IPS DF 4.7 (cell line): ENCODE data around the gene PLD1.
"Not testable (repeated sequence)": the region's sequence is repeated elsewhere in the genome, so short reads cannot be mapped to it uniquely, and the experiment has no call there.

Experiments used
- DNase-seq: peaks from one replicate; pipeline ENCODE4 v3.0.0-alpha.2; 2013; ENCODE audit warnings: low spot score; ENCODE audit errors: extremely low read depth

PLD1 gene

DNA sequence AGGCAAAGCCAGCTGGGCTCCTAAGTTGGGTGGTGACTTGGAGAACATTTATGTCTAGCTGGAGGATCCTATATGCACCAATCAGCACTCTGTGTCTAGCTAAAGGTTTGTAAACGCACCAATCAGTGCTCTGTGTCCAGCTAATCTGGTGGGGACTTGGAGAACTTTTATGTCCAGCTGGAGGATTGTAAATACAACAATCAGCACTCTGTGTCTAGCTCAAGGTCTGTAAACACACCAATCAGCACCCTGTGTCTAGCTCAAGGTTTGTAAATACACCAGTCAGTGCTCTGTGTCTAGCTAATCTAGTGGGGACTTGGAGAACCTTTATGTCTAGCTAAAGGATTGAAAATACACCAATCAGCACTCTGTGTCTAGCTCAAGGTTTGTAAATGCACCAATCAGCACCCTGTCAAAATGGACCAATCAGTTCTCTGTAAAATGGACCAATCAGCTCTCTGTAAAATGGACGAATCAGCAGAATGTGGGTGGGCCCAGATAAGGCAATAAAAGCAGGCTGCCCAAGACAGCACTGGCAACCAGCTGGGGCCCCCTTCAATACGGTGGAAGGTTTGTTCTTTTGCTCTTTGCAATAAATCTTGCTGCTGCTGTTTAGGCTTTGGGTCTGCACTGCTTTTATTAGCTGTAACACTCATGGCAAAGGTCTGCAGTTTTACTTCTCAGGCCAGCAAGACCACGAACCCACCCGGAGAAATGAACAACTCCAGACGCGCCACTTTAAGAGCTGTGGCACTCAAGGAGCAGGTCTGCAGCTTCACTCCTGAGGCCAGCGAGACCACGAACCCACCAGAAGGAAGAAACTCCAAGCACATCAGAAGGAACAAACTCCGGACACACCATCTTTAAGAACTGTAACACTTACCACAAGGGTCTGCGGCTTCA lies 63.7 kb downstream of the PLD1 start:
- not testable (repeated sequence) for DNase-seq

DNA sequence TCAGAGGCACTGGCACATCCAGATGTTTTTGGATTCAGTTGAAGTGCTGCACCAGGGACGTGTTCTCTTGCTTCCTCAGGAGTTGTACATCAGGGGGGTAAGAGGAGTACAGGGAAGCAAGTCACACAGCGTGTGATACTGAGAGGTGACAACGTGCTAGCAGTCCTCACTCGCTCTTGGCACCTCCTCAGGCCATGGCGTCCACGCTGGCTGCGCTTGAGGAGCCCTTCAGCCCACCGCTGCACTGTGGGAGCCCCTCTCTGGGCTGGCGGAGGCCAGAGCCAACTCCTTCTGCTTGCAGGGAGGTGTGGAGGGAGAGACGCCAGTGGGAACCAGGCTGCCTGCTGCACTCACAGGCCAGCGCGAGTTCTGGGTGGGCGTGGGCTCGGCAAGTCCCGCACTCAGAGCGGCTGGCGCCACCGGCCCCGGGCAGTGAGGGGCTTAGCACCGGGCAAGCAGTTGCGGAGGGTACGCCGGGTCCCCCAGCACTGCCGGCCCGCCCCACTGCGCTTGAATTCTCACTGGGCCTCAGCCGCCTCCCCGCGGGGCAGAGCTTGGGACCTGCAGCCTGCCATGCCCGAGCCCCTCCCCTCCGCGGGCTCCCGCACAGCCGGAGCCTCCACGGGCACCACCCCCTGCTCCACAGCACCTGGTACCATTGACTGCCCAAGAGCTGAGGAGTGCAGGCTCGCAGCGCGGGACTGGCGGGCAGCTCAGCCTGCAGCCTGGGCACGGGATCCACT lies 64.5 kb downstream of the PLD1 start:
- no peak for DNase-seq

DNA sequence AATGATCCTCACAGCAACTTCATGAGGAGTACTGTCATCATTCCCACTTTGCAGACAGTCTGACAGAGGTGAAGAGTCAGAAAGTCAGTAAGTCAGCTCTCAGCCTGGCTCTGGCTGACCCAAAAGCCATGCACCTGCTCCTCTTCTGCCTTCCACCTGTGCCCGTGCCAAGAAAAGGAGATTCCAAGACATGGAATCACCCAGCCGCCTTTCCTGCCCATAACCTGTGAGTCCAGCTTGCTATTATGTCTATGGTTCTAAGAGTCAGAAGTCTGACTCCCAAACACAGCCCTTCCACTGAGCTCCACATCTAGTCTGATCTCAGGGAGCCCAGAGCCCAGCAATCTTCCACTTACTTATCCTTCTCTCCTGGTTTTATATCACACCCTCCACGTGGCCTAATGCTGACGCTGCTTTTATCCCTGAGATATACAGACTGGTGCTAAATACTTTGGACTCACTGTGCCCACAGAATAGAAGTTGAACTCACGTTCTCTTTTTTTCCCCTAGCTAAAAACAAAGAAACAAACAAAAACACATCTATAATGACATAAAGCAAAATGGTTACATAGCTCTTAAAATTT lies 66.0 kb downstream of the PLD1 start:
- no peak for DNase-seq

DNA sequence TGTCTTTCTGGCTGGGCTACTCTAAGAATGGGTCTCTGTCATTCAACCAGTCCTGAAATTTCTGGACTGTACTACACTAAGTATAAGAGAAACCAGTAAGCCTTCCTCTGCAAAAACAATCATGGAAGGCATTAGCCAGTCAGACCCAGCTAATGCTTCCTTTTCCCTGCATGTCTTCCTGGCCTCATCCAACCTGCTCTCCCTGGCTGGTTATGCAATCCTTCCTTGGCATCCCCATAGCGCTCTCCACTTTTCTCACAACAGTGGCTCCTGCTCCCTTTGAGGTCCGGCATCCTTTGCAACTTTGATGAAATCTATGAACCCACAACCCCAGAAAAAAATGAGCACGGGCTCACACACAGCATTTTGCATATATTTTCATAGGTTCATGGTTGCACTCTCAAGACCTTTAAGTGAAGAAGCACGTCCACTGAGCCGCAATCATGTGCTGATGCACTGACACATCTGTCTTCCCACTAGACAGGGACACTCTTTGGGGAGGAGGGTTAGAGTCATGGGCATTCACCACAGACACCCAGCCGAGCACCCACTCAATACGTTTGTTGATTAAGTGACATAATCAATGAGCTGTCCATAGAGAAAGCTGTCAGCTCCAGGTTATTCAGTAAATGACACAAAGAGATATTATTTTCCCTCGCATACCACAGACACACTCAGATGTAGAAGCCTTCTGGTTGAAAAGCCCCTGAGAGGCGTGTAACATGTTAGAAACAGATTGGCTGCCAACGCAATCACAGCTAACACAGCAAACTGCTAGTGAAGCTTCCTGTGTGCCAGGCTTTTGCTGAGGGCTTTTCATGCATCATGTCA lies 66.7 kb downstream of the PLD1 start:
- no peak for DNase-seq

DNA sequence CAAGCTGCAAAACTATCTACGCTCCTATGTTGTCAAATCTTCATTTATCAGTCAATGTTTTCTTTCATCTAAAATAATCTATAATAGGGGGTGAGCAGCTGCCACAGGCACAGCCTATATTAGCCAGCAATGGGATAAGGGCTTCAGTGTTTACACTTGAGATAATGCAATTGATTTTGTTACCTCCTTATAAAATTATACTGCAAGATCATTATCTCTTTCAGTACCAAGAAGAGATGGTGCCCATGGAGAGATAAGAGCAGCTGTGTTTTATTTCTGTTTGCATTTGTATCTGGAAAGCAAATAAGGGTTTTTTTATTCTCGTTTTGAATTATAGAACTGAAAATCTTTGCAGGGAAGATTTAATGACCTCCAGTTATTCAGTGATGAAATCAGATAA lies 68.9 kb downstream of the PLD1 start:
- no peak for DNase-seq

DNA sequence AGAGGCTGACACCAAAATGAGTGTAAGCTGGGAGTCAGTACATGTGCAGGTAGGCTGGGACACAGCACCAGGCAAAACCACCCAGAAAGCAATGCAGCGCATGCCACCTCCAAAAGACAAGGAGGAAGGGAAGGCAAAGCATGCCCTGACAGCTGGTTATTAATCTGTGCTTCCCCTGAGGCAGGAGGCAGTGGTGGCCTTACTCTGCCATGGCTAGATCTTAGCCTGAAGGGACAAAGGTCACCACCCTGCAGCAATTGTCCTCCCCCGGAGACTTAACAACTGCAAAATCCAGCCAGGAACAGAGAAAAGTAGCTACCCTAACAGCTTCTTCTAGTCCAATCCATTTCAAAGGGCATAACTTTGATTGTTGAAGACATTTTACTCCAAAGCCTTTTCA lies 73.7 kb downstream of the PLD1 start:
- no peak for DNase-seq

DNA sequence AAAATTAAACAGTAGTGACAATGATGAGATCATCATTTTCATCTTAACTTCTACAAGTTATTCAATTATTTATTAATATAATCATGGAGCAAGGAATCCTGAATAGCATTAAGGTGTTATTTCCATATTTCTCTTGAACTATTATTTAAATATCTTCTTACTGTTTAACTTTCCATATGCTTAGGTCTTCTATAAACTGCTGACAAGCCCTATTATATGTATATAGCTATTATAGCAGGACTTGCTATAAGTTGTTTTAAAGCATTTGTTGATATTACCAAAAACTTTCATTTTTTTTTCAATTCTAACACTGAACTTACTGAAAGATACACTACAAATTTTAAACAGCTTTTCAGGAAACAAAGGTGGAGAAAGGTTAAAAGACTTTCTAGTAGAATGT lies 76.7 kb downstream of the PLD1 start:
- DNase-seq = no peak

DNA sequence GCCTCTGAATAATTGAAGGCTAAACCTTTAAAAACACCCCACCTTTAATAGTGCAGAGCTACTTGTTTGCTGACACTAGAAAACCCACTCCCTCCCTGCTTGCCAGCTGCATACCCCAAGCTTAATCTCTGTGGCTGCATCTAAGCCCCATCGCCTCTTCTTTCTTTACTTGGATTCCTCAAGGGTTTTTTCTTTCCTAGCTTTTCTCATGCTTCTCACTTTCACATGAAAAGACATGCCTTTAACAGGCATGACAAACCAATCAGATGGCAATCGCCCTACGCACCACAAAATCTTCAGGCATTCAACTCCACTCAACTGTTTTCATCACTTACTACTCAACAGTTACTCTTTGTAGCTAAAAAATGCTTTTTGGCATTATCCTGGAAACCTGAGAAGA lies 77.5 kb downstream of the PLD1 start:
- DNase-seq = no peak

DNA sequence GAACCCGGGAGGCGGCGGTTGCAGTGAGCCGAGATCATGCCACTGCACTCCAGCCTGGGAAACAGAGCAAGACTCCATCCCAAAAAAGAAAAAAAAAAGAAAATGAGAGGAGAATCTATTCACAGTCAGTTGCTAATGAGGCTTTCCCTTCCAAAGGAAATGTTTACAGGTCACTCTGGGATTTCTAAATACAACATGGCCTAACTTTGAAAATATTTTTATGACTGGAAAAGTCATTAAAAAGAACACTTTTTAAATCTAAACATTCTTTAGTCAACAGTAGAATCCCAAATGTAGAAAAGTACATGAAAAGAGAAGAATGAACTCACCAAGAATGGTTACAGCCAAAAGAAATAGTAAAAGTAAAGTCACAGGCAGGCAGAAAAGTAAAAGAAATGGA lies 78.6 kb downstream of the PLD1 start:
- DNase-seq = no peak

DNA sequence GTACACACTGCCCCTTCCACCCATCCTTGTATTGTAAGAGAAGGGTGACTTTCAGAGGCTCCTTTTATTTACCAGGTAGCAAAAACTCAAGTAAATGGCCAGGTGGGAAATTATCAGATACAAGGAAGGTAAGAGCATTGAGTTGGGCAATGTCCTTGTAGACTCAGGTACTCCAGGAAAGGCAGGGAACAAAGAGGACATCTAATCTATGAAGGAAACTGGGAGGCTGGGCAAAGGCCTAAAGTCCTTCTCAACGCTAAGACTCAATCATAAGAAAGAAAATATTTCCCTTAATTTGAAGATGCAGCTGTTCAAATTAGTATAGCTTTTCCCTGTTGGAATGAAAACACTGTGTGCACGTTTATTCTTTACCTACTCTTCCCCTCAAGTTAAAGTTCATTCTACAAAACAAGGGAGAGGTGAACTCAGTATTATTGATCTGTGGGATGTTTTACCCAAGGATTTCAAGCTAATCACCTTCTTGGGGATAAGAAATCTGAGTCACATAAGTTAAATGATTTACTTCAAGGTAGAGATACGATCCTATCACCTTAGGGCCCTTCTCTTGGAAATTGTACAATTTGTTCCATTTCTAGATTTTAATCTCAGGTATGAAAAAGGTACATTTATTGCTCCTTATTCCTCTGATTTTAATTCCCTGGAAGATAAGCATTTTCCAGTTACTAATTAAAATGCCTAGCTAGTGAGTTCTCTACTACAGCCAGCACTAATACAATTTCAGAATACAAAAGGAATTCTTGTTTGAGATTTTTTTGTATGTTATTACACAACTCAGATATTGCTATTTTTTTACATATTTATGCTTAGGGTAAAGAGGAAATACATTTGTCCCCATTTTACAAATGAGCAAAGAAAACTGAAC lies 80.6 kb downstream of the PLD1 start:
- no peak for DNase-seq

DNA sequence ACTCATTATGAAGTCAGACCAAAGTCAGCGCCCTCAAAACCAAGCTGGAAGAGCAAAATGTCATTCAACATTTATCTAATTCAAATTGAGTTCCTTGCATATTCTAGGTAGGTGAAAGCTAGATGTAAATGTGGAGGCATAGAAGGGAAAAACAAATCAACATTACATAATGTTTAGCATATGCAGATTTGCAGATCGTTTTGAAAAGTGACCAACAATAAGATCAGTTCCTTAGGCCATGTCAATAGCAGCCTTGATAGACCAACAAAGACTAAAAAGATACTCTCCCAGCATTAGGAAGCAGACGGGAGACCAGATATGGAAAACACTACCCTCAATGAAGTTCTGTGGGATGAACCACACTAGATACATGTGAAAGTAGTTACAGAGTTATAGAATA lies 83.0 kb downstream of the PLD1 start:
- no peak for DNase-seq

DNA sequence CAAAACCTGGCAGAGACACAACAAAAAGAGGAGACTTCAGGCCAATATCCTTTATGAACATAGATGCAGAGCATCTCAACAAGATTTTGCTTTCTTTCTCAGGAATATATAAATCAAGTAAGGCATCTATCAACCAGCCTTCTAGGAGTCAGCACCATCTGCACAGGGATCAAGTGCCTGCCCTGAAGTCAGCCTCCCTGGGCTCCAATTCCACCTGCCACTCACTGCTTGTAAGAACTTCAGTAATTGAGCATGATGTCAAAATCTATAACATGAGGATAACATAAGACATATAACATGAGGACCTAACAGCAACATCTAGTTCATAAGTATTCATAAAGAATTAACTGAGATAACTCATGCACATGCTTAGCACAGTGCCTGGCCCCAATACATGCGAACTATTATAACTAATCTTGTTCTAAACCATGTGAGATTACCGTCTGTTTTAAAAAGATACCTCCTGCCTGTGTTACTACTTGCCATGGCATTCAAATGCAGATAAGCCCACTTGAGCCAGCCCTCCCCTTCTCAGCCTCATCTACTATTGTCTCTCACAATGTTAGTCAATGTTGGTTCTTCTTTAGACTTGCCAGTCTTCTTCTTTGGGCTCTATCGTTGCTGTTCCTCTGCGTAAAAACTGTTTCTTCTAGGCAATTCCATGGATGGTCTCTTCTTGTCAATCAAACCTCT lies 91.6 kb downstream of the PLD1 start:
- no peak for DNase-seq

DNA sequence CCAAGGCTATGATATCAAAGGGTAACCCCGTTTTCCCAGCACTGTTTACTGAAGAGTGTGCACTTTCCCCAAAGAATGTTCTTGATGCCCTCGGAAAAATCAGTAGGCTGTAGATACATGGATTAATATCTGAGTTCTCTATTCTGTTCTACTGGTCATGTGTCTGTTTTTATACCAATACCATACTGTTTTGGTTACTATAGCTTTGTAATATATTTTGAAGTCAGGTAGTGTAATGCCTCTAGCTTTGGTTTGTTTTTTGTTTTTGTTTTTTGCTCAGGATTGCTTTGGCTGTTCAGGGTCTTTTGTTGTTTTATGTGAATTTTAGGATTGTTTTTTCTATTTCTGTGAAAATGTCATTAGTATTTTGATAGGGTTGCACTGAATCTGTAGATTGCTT lies 95.1 kb downstream of the PLD1 start:
- DNase-seq = no peak

DNA sequence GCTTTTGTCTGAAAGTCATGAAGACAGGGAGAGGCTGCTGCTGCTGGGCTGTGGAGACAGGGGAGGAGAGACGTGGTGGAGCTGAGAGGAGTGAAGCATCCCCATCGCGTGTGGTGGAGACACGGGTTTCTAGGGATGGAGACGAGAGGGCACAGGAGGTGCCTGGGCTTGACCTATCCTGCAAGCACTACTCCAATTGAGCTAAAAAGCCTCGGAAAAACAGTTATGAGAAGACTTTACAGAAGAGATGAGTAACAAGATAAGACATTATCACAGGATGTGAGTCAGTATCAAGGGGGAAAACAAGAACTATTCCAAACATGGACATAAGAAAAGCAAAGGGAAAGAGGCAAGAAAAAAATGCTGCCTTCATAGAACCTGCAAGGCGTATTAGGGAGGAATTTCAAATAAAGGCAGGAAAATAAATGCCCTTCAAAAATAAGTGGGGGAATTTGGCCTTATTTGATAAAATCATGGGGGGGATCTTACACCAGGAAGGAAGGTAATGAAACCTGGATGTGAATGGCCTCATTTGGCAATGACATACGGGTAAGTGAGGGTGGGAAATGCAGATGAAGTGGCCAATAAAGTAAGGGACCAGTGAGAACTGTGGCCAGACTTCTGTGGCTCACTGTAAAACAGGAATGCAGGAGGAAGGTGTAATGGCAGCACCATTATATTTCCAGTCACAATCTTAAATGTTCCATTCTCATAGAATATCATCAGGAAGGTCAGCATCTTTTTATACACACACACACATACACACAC lies 97.9 kb downstream of the PLD1 start:
- no peak for DNase-seq

DNA sequence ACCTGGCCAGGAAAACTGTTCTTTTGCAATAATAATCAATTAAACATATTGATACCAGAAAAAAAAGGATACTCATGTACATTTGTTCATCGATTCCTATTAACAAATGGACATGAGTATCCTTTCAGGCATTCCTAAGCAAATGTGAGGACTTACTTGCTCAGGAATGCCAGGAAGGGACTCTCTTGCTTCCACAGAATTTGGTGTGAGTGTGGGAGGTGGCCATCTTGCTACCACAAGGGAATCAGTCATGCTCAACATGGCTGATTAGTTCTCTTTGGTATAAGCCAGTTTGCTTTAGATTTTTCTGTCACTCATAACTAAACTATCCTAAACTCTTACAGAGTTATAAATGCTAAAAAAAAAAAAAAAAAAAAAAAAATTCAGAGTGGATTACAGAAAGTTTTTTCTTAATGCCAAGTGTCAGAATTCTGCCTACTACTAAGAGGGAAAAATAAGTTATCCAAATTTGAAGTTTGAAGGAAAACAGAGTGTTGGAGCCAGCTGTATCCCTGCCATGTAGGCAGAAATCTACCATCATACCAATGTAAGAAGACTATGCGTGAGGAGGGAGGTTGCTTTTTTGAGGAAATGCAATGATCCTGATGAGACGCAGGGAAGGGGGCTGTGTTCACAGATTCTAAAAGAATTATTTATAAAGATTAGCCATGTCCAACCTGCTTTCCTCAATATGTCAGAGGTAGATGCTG lies 98.7 kb downstream of the PLD1 start:
- no peak for DNase-seq

DNA sequence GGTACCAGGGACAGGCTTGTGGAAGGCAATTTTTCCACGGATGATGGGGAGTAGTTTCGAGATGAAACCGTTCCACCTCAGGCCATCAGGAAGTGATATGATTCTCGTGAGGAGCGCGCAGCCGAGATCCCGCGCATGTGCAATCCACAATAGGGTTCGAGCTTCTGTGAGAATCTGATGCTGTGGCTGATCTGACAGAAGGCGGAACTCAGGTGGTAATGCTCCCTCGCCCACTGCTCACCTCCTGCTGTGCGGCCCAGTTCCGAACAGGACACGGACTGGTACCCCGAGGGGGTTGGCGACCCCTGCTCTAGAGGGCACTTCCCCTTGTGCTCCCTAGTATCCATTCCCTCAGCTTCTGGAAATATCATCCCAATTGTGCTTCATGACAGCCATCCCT lies 99.9 kb downstream of the PLD1 start:
- no peak for DNase-seq

DNA sequence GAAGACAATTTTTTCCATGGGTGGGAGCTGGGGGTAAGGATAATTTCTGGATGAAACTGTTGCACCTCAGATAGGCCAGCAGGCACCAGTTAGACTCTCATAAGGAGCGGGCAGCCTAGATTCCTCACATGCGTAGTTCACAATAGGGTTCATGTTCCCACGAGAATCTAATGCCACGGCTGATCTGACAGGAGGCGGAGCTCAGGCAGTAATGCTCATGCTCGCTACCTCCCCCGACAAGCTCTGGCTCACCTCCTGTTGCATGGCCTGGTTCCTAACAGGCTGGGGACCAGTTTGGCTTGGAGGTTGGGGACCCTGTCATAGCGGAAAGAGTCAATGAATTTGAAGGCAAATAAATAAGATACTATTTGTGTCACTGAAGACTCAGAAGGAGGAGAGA lies 105.5 kb downstream of the PLD1 start:
- no peak for DNase-seq

DNA sequence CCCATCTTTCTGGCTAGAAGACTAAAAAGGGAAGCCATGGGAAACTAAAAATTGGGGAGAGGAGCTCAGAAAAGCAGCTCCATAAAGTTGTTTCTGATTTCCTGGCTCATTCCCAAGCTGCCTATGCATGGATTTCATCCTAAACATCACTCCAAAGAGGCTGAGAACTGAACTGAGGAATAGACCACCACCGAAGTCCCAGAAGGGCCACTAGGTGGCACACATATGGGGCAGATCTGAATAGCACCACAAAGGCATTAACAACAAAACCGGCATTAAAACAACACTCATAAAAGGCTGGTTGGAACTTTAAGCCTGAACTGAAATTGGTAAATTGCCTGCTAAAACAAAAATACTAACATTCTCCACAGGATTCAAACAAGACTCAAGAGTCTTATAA lies 106.3 kb downstream of the PLD1 start:
- no peak for DNase-seq

DNA sequence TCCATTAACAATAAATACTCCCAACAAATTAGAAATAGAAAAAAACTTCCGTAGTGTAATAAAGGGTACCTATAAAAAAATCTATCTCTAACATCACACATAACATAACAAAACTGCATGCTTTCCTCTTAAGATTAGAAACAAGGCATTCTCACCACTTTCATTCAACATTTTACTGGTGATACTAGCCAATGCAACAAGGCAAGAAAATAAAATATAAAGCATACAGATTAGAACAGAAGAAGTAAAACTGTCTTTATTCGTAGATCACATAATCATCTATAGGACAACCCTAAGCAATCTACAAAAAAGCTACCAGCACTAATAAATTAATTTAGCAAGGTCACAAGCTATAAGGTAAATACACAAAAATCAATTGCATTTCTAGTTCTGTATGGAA lies 107.1 kb downstream of the PLD1 start:
- DNase-seq = no peak
